VCaP (cell line): ENCODE results near the gene ZFHX3.
A peak's percentile ranks its signal among the peaks of the same experiment; 100 is the strongest.

Experiments
- H3K27ac ChIP-seq: fragments of 450-650 bp; 2 replicates; pipeline ENCODE4 v1.5.1; 2017
- CTCF ChIP-seq: fragments of 450-650 bp; conservative IDR thresholded peaks from 2 replicates; pipeline ENCODE4 v1.5.1; 2017; ENCODE audit warnings: mild to moderate bottlenecking, moderate library complexity

The ZFHX3 gene

GRCh38 chr16:73053364-73054124 lies 5.6 kb upstream of the ZFHX3 start:
- 0 out of 2 replicates have a peak, but pooled peaks have one; percentile 16 for TF ChIP-seq CTCF
- peak overlapping the region; percentile 97 for H3K27ac ChIP-seq

GRCh38 chr16:73053038-73053363 lies 5.1 kb upstream of the ZFHX3 start:
- H3K27ac ChIP-seq, result peak overlapping the region; percentile 97
- no peak for TF ChIP-seq CTCF

- H3K27ac ChIP-seq, result peak overlapping the region; percentile 97
- TF ChIP-seq CTCF, result no peak
Observed at GRCh38 chr16:73052576-73052975, 4.6 kb upstream of the ZFHX3 start.

- H3K27ac ChIP-seq, result peak overlapping the region; percentile 97
- TF ChIP-seq CTCF, result no peak
Observed at GRCh38 chr16:73051961-73052360, 4.0 kb upstream of the ZFHX3 start.

GRCh38 chr16:73051226-73051625 lies 3.3 kb upstream of the ZFHX3 start:
- no peak for TF ChIP-seq CTCF
- H3K27ac ChIP-seq, result peak overlapping the region; percentile 97

- TF ChIP-seq CTCF, result no peak
- H3K27ac ChIP-seq, result peak overlapping the region; percentile 97
Observed at GRCh38 chr16:73050201-73051099, 2.5 kb upstream of the ZFHX3 start.

- no peak for TF ChIP-seq CTCF
- H3K27ac ChIP-seq, result peak overlapping the region; percentile 97
Observed at GRCh38 chr16:73049511-73049910, 1.6 kb upstream of the ZFHX3 start.
